GM10266 (cell line): ENCODE data around the gene NOL4L.
"Not testable (repeated sequence)": the region's sequence is repeated elsewhere in the genome, so short reads cannot be mapped to it uniquely, and the experiment has no call there.

ENCODE experiments used
- DNase-seq: peaks from one replicate; pipeline ENCODE4 v3.0.0; 2012; ENCODE audit errors: extremely low spot score
- CTCF ChIP-seq: IDR thresholded peaks from 2 replicates; pipeline ENCODE4 v1.5.1; 2012; ENCODE audit warnings: mild to moderate bottlenecking, low read depth; ENCODE audit not compliant: control insufficient read depth, insufficient read depth; ENCODE audit errors: missing control alignments

NOL4L gene

GRCh38 chr20:32578840-32579390 lies 6.2 kb downstream of the NOL4L start:
- no peak for DNase-seq
- TF ChIP-seq CTCF = no peak

GRCh38 chr20:32578062-32578461 lies 7.1 kb downstream of the NOL4L start:
- DNase-seq = not testable (repeated sequence)

- no peak for DNase-seq
- no peak for TF ChIP-seq CTCF
These were observed 7.5 kb downstream of the NOL4L start for GRCh38 chr20:32577657-32578056.

- no peak for DNase-seq
- no peak for TF ChIP-seq CTCF
These were observed 8.1 kb downstream of the NOL4L start for GRCh38 chr20:32577023-32577422.

- DNase-seq = no peak
- no peak for TF ChIP-seq CTCF
These were observed 8.6 kb downstream of the NOL4L start for GRCh38 chr20:32576560-32576959.

GRCh38 chr20:32575805-32576204 lies 9.3 kb downstream of the NOL4L start:
- no peak for TF ChIP-seq CTCF
- no peak for DNase-seq

- DNase-seq = no peak
- no peak for TF ChIP-seq CTCF
These were observed 9.9 kb downstream of the NOL4L start for GRCh38 chr20:32575227-32575581.
